Large intestine (tissue), 3 donors: Measurements from ENCODE around the gene SWAP70. TPM values are rescaled to one million over a fixed set of nuclear protein-coding genes. Genes with fewer than 3 reads are reported as not detected.

Experiments
- DNase-seq, 2 donors: peaks; one replicate each; pipeline versions ENCODE4 v3.0.0 to v3.0.0-alpha.2; 2013
- H3K27ac ChIP-seq: one replicate; pipeline ENCODE4 v1.5.1; 2013; ENCODE audit warnings: low read length
- H3K27me3 ChIP-seq: 2 replicates; pipeline ENCODE4 v1.6.1; 2013; ENCODE audit warnings: low read length; ENCODE audit not compliant: control insufficient read depth, insufficient read depth
- H3K36me3 ChIP-seq: 2 replicates; pipeline ENCODE4 v1.6.1; 2013; ENCODE audit warnings: low read length; ENCODE audit not compliant: control insufficient read depth, insufficient read depth
- H3K4me1 ChIP-seq: one replicate; pipeline ENCODE4 v1.6.1; 2013; ENCODE audit warnings: low read length; ENCODE audit not compliant: control insufficient read depth, insufficient read depth
- H3K4me3 ChIP-seq: one replicate; pipeline ENCODE4 v1.5.1; 2013; ENCODE audit warnings: low read length
- H3K9me3 ChIP-seq: one replicate; pipeline ENCODE4 v1.6.1; 2013; ENCODE audit warnings: mild to moderate bottlenecking, low read depth, low read length, moderate library complexity; ENCODE audit not compliant: control insufficient read depth
- WGBS: methylation state at CpG from one replicate; pipeline ENCODE4 v1.1.5; 2013; ENCODE audit warnings: low lambda C conversion rate; ENCODE audit not compliant: insufficient coverage; 5-methylcytosine and 5-hydroxymethylcytosine counted together
- polyA plus RNA-seq: library from polyadenylated mRNA; unstranded; fragments of 120-200 nt; gene quantifications from one replicate; pipeline ENCODE4 v1.2.1, GENCODE V29; 2013

The SWAP70 gene
- polyA plus RNA-seq, 1 donor, result 21.7 TPM

DNA sequence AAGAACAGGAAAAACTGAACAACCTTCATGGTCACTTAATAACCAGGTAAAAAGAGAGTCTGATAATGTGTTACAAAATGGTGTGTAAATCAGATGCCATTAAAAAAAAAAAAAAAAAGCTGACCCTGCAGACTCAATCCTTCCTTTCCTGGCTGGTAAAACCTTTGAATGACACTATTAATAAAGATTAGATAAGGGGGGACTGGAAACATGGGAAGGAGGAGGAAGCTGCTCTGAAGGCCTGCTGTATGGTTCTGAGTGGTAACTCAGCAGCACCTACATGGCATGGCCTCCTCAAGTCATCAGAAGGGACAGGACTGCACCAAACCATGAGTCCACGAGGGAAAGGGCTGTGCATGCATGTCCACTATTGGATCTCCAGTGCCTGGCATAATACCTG lies 18.0 kb upstream of the SWAP70 start:
- Histone ChIP-seq H3K4me3 (no peak overlapping the region), H3K36me3 (no peaks in the 10 kb centered on the region), H3K27ac (peak overlapping the region; percentile 9), H3K4me1 (peaks cover 6% of the 10 kb centered on the region), H3K9me3 (peaks cover 4% of the 10 kb centered on the region), H3K27me3 (no peaks in the 10 kb centered on the region)
- no CpG with 5 or more reads among the region's 1 CpG for WGBS
- DNase-seq, result peak in 1 of 2 donors; percentile 73

- DNase-seq, result no peak
- H3K4me1 ChIP-seq, result peaks cover 7% of the 10 kb centered on the region
- no CpG with 5 or more reads among the region's 4 CpGs for WGBS
- no peaks in the 10 kb centered on the region for H3K36me3 ChIP-seq
- H3K4me3 ChIP-seq, result no peak overlapping the region
- no peaks in the 10 kb centered on the region for H3K27me3 ChIP-seq
- H3K27ac ChIP-seq, result peak overlapping the region; percentile 9
- H3K9me3 ChIP-seq, result peaks cover 4% of the 10 kb centered on the region
Observed at GRCh38 chr11:9646324-9646723, 17.6 kb upstream of the SWAP70 start.

- WGBS, result 90% methylated on average over 4 of the region's 7 CpGs
- no peak overlapping the region for H3K27ac ChIP-seq
- peaks cover 4% of the 10 kb centered on the region for H3K9me3 ChIP-seq
- H3K36me3 ChIP-seq, result no peaks in the 10 kb centered on the region
- no peak overlapping the region for H3K4me3 ChIP-seq
- DNase-seq, result peak in 1 of 2 donors; percentile 27
- H3K4me1 ChIP-seq, result peaks cover 9% of the 10 kb centered on the region
- H3K27me3 ChIP-seq, result no peaks in the 10 kb centered on the region
Observed at GRCh38 chr11:9651481-9651880, 12.4 kb upstream of the SWAP70 start.

DNA sequence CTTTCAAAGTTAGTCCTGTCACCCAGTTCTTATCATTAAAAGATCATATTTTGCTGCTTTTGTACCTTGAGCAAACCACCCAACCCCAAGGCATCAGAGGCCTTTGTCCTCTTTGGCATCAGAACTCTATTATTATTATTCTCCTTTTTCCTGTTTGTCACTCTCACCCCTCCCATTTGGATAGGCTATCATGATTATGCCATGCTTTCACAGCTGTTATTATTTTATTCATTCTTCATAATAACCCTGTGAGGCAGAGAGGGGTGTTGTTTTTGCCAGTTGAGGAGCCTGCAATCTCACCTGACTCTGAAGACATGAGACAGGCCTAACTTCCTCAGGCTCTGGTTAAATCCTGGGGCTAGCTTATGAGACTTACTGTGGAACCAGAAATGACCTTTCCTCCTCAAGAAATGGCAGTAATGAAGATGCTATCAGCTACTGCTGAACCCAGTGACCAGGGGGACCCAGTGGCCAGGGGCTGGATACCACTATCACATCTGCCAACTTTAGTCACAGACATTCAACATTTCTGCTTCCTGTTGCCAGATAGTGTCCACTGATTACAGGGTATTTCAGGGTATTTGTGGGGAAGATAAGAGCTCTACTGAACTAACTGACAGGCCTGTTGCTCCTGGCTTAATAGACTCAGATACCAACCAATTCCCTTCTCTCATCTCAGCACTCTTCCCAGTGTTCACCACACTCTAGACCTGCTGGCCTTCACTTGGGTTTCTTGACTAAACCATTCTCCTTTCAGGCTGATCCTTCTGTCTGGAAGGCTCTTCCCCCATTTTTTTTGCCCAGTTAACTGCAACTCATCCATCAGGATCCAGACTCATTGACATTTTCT lies 11.8 kb upstream of the SWAP70 start:
- Histone ChIP-seq H3K27me3 (no peaks in the 10 kb centered on the region), H3K27ac (peak overlapping the region; percentile 34), H3K36me3 (no peaks in the 10 kb centered on the region), H3K9me3 (peaks cover 4% of the 10 kb centered on the region), H3K4me1 (peaks cover 9% of the 10 kb centered on the region), H3K4me3 (no peak overlapping the region)
- DNase-seq, result peak in 1 of 2 donors; percentile 42

- peaks cover 9% of the 10 kb centered on the region for H3K4me1 ChIP-seq
- H3K9me3 ChIP-seq, result no peaks in the 10 kb centered on the region
- DNase-seq, result no peak
- H3K27me3 ChIP-seq, result no peaks in the 10 kb centered on the region
- no peaks in the 10 kb centered on the region for H3K36me3 ChIP-seq
- WGBS, result no CpG with 5 or more reads among the region's 2 CpGs
- no peak overlapping the region for H3K4me3 ChIP-seq
- no peak overlapping the region for H3K27ac ChIP-seq
Observed at GRCh38 chr11:9653871-9654270, 10.0 kb upstream of the SWAP70 start.

DNA sequence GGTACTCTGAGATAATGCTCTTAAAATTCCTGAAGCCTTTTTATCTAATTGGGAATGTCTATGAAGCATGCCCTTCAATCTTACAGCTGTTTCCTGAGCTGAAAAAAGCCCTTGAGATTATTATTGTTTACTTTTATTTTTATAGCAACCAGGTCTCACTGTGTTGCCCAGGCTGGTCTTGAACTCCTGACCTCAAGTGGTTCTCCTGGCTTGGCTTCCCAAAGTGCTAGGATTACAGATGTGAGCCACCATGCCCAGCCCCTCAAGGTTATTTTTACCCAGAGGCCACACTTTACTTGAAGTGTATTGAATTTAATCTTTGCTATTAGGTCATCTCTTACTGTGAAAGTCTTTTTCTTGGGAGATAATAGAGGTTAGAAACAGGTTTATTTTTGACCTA lies 7.0 kb upstream of the SWAP70 start:
- H3K27me3 ChIP-seq, result no peaks in the 10 kb centered on the region
- H3K27ac ChIP-seq, result no peak overlapping the region
- H3K4me1 ChIP-seq, result peaks cover 5% of the 10 kb centered on the region
- no peaks in the 10 kb centered on the region for H3K9me3 ChIP-seq
- no peaks in the 10 kb centered on the region for H3K36me3 ChIP-seq
- no peak for DNase-seq
- H3K4me3 ChIP-seq, result no peak overlapping the region

GRCh38 chr11:9657531-9657930 lies 6.3 kb upstream of the SWAP70 start:
- Histone ChIP-seq H3K9me3 (no peaks in the 10 kb centered on the region), H3K4me3 (no peak overlapping the region), H3K4me1 (peaks cover under 1% of the 10 kb centered on the region), H3K36me3 (no peaks in the 10 kb centered on the region), H3K27me3 (no peaks in the 10 kb centered on the region), H3K27ac (no peak overlapping the region)
- no peak for DNase-seq
- WGBS, result 92% methylated on average over 2 of the region's 6 CpGs

GRCh38 chr11:9660886-9661285 lies 3.0 kb upstream of the SWAP70 start:
- Histone ChIP-seq H3K36me3 (no peaks in the 10 kb centered on the region), H3K4me3 (no peak overlapping the region), H3K27me3 (no peaks in the 10 kb centered on the region), H3K27ac (no peak overlapping the region), H3K9me3 (peaks cover under 1% of the 10 kb centered on the region), H3K4me1 (no peaks in the 10 kb centered on the region)
- no peak for DNase-seq
- WGBS, result no CpG with 5 or more reads among the region's 3 CpGs

- Histone ChIP-seq H3K27ac (no peak overlapping the region), H3K9me3 (peaks cover 4% of the 10 kb centered on the region), H3K4me3 (no peak overlapping the region), H3K4me1 (no peaks in the 10 kb centered on the region), H3K36me3 (no peaks in the 10 kb centered on the region), H3K27me3 (no peaks in the 10 kb centered on the region)
- WGBS, result 92% methylated on average over 1 of the region's 3 CpGs
- no peak for DNase-seq
Observed at GRCh38 chr11:9662273-9662672, 1.6 kb upstream of the SWAP70 start.

DNA sequence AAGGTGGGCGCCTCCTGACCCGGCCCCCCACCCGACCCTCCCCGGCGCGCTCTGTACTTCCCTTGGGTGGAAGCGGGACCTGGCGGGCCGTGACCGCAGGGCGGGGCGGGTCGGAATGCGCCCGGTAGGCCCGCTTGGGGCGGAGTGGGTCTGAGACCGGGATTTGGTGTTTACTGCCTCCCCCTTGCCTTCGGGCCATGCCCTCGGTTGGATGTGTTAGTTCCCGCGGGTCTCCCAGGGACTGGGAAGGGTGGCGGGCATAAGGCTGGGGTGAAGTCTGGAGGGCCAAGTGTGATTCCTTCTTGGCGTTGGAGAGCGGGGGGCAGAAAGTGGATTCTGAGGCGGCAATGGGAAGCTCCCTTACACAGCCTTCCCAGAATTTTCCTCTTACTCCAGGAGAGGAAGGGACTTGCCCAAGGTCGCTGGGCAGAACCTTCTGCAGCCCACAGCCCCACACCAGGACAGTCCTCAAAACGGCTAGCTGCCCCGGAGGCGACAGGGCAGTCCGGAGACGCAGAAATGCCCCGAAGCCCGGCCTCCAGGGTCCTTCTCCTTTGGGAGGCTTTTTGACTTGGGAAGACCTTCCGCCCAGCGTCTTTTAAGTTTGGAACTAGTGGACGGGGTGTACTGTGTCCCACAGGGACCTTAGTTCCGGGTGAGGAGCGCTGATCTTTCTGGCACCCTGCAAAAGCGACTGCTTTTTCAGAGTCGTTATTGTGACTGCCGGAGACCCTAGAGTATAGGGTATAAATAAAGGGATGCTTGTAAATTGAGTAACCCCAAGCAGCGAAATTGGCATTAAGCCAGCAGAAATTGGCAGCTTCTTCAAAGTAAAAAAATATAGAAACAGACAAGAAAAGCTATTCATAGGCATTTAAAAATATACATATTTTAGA lies 647 bp downstream of the SWAP70 start:
- H3K4me1 ChIP-seq, result no peaks in the 10 kb centered on the region
- peak in 1 of 2 donors; percentile 60 for DNase-seq
- no peaks in the 10 kb centered on the region for H3K27me3 ChIP-seq
- peak overlapping the region; percentile 98 for H3K4me3 ChIP-seq
- H3K36me3 ChIP-seq, result no peaks in the 10 kb centered on the region
- 0% methylated on average over 1 of the region's 43 CpGs for WGBS
- peak overlapping the region; percentile 56 for H3K27ac ChIP-seq
- peaks cover 4% of the 10 kb centered on the region for H3K9me3 ChIP-seq
